Loucy (cell line): ENCODE data around the gene DOCK8.

Experiments
- EZH2phosphoT487 ChIP-seq: fragments of 200-600 bp; IDR thresholded peaks from 2 replicates; pipeline ENCODE4 v1.6.1; 2018; ENCODE audit warnings: antibody characterized with exemption, mild to moderate bottlenecking, moderate library complexity, borderline replicate concordance
- TF ChIP-seq, protein P1 (sequence below): fragments of 200-600 bp; sonication (generic); conservative IDR thresholded peaks from 2 replicates; pipeline ENCODE4 v1.5.1; 2014; ENCODE audit warnings: mild to moderate bottlenecking, antibody characterized with exemption, low read length

DNA sequence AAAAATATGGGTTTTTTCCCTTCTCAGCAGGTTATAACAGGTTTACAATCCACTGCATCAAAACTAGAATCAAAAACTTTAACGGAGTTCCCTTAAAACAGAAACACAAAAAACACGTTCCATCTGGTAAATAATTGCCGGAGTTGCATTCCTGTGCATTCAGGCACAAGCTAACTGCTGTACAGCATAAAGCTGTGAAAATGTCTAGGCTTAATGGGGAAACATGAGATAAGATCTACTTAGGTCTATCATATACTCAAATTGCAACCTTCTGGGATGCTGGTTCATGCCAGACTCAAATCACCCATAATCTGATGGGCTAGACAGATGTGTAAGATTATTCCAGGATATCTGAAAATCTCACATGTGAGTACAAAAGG, 265.3 kb downstream of the DOCK8 start:
- TF ChIP-seq, protein P1, sequence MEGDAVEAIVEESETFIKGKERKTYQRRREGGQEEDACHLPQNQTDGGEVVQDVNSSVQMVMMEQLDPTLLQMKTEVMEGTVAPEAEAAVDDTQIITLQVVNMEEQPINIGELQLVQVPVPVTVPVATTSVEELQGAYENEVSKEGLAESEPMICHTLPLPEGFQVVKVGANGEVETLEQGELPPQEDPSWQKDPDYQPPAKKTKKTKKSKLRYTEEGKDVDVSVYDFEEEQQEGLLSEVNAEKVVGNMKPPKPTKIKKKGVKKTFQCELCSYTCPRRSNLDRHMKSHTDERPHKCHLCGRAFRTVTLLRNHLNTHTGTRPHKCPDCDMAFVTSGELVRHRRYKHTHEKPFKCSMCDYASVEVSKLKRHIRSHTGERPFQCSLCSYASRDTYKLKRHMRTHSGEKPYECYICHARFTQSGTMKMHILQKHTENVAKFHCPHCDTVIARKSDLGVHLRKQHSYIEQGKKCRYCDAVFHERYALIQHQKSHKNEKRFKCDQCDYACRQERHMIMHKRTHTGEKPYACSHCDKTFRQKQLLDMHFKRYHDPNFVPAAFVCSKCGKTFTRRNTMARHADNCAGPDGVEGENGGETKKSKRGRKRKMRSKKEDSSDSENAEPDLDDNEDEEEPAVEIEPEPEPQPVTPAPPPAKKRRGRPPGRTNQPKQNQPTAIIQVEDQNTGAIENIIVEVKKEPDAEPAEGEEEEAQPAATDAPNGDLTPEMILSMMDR, result no peak
- TF ChIP-seq EZH2phosphoT487, result no peak
